HEK293 (cell line): ENCODE data around the gene DPH2.

Experiments
- CTCF ChIA-PET: fragments of 350-600 bp; formaldehyde crosslinking; extraction: SDS; loops from one replicate; lab custom pipeline; 2021; ENCODE audit warnings: antibody characterized with exemption; lab: Yijun Ruan, JAX
- POLR2A ChIA-PET: fragments of 300-600 bp; formaldehyde crosslinking; extraction: SDS; loops from one replicate; lab custom pipeline; 2020; ENCODE audit warnings: antibody characterized with exemption, inconsistent platforms; lab: Yijun Ruan, JAX
- H3K27ac ChIP-seq: fragments of 200-500 bp; sonication (Bioruptor generic); 2 replicates; pipeline ENCODE4 v1.5.1; 2014; ENCODE audit warnings: low read depth, low read length, control low read depth, inconsistent platforms; ENCODE audit errors: extremely low read depth
- H3K36me3 ChIP-seq, 2 experiments: fragments of 200-500 bp in 1 of 2; sonication (Bioruptor generic) in 1 of 2; 1 replicate in 1 of 2; 2 replicates in 1 of 2; pipeline ENCODE4 v1.5.1; 2014 to 2017; ENCODE audit warnings: inconsistent platforms in 2 of 2, low read length in 2 of 2; ENCODE audit not compliant: control insufficient read depth in 2 of 2, insufficient read depth in 1 of 2
- H3K4me1 ChIP-seq: fragments of 200-500 bp; sonication (Bioruptor generic); 2 replicates; pipeline ENCODE4 v1.5.1; 2014; ENCODE audit warnings: mild to moderate bottlenecking, low read length, inconsistent platforms; ENCODE audit not compliant: control insufficient read depth, insufficient read depth
- H3K4me3 ChIP-seq: 2 replicates; pipeline ENCODE4 v1.5.1; 2011; ENCODE audit warnings: low read depth, mild to moderate bottlenecking, control low read depth, low read length, moderate library complexity
- H3K9me3 ChIP-seq: fragments of 200-500 bp; sonication (Bioruptor generic); 2 replicates; pipeline ENCODE4 v1.5.1; 2014; ENCODE audit warnings: low read depth, low read length, inconsistent platforms; ENCODE audit not compliant: control insufficient read depth, insufficient read depth
- BCL11A ChIP-seq: fragments of 450-650 bp; formaldehyde crosslinking; IDR thresholded peaks from 2 replicates; pipeline ENCODE4 v1.5.1; 2016; ENCODE audit warnings: low read depth, missing biosample characterization, missing genetic modification characterization
- GFI1B ChIP-seq: fragments of 450-650 bp; formaldehyde crosslinking; IDR thresholded peaks from 2 replicates; pipeline ENCODE4 v1.5.1; 2016; ENCODE audit warnings: missing biosample characterization, missing genetic modification characterization
- GLI4 ChIP-seq: fragments of 450-650 bp; formaldehyde crosslinking; IDR thresholded peaks from 2 replicates; pipeline ENCODE4 v1.5.1; 2016; ENCODE audit warnings: missing biosample characterization, missing genetic modification characterization
- HOXC10 ChIP-seq: sonication (generic); formaldehyde crosslinking; IDR thresholded peaks from 2 replicates; pipeline ENCODE4 v1.8.1; 2023; ENCODE audit warnings: mild to moderate bottlenecking, missing genetic modification reagents
- MEIS1 ChIP-seq: sonication (generic); formaldehyde crosslinking; IDR thresholded peaks from 2 replicates; pipeline ENCODE4 v1.8.1; 2022; ENCODE audit warnings: missing genetic modification reagents, mild to moderate bottlenecking, borderline replicate concordance
- MZF1 ChIP-seq: fragments of 450-650 bp; formaldehyde crosslinking; IDR thresholded peaks from 2 replicates; pipeline ENCODE4 v1.5.1; 2017; ENCODE audit warnings: missing biosample characterization, missing genetic modification characterization, borderline replicate concordance
- OSR2 ChIP-seq: fragments of 450-650 bp; formaldehyde crosslinking; IDR thresholded peaks from 2 replicates; pipeline ENCODE4 v1.5.1; 2016; ENCODE audit warnings: missing biosample characterization, missing genetic modification characterization
- PBX3 ChIP-seq: sonication (generic); formaldehyde crosslinking; IDR thresholded peaks from 2 replicates; pipeline ENCODE4 v1.8.1; 2022; ENCODE audit warnings: mild to moderate bottlenecking, moderate library complexity, missing genetic modification reagents
- RBAK ChIP-seq: fragments of 450-650 bp; formaldehyde crosslinking; IDR thresholded peaks from 2 replicates; pipeline ENCODE4 v1.5.1; 2016; ENCODE audit warnings: missing biosample characterization, missing genetic modification characterization
- SALL2 ChIP-seq: fragments of 450-650 bp; formaldehyde crosslinking; IDR thresholded peaks from 2 replicates; pipeline ENCODE4 v1.5.0; 2017; ENCODE audit warnings: missing biosample characterization, mild to moderate bottlenecking, missing genetic modification characterization, borderline replicate concordance
- ZFHX2 ChIP-seq: fragments of 450-650 bp; formaldehyde crosslinking; conservative IDR thresholded peaks from 2 replicates; pipeline ENCODE4 v1.5.1; 2016; ENCODE audit warnings: missing biosample characterization, missing genetic modification characterization
- ZFP37 ChIP-seq: fragments of 450-650 bp; formaldehyde crosslinking; IDR thresholded peaks from 2 replicates; pipeline ENCODE4 v1.5.1; 2016; ENCODE audit warnings: missing biosample characterization, missing genetic modification characterization
- ZNF132 ChIP-seq: fragments of 450-650 bp; formaldehyde crosslinking; IDR thresholded peaks from 2 replicates; pipeline ENCODE4 v1.5.1; 2017; ENCODE audit warnings: missing biosample characterization, missing genetic modification characterization, borderline replicate concordance
- ZNF133 ChIP-seq: fragments of 450-650 bp; formaldehyde crosslinking; IDR thresholded peaks from 2 replicates; pipeline ENCODE4 v1.5.1; 2016; ENCODE audit warnings: missing biosample characterization, missing genetic modification characterization
- ZNF202 ChIP-seq: fragments of 450-650 bp; formaldehyde crosslinking; IDR thresholded peaks from 2 replicates; pipeline ENCODE4 v1.5.1; 2016; ENCODE audit warnings: missing biosample characterization, missing genetic modification characterization, borderline replicate concordance
- ZNF26 ChIP-seq: fragments of 450-650 bp; formaldehyde crosslinking; IDR thresholded peaks from 2 replicates; pipeline ENCODE4 v1.5.1; 2016; ENCODE audit warnings: missing biosample characterization, missing genetic modification characterization
- ZNF274 ChIP-seq, 2 experiments: fragments of 200-500 bp in 1 of 2; fragments of 450-650 bp in 1 of 2; sonication (Bioruptor generic) in 1 of 2; formaldehyde crosslinking in 1 of 2; IDR thresholded peaks; 2 replicates each; pipeline versions ENCODE4 v1.5.1 to v1.6.1; 2014 to 2016; ENCODE audit warnings: borderline replicate concordance in 1 of 2, inconsistent platforms in 1 of 2, low read length in 1 of 2, missing biosample characterization in 1 of 2, missing genetic modification characterization in 1 of 2
- ZNF280D ChIP-seq: fragments of 450-650 bp; formaldehyde crosslinking; IDR thresholded peaks from 2 replicates; pipeline ENCODE4 v1.5.1; 2016; ENCODE audit warnings: missing biosample characterization, missing genetic modification characterization
- ZNF292 ChIP-seq: fragments of 450-650 bp; formaldehyde crosslinking; IDR thresholded peaks from 2 replicates; pipeline ENCODE4 v1.5.1; 2016; ENCODE audit warnings: low read depth, missing biosample characterization, missing genetic modification characterization, borderline replicate concordance
- ZNF350 ChIP-seq: fragments of 450-650 bp; formaldehyde crosslinking; IDR thresholded peaks from 2 replicates; pipeline ENCODE4 v1.5.0; 2017; ENCODE audit warnings: missing biosample characterization, mild to moderate bottlenecking, missing genetic modification characterization
- ZNF354C ChIP-seq: fragments of 450-650 bp; formaldehyde crosslinking; IDR thresholded peaks from 2 replicates; pipeline ENCODE4 v1.5.1; 2016; ENCODE audit warnings: missing biosample characterization, missing genetic modification characterization, low read depth, borderline replicate concordance
- ZNF391 ChIP-seq: fragments of 450-650 bp; formaldehyde crosslinking; IDR thresholded peaks from 2 replicates; pipeline ENCODE4 v1.5.1; 2016; ENCODE audit warnings: low read depth, missing biosample characterization, missing genetic modification characterization, borderline replicate concordance
- ZNF416 ChIP-seq: fragments of 450-650 bp; formaldehyde crosslinking; IDR thresholded peaks from 2 replicates; pipeline ENCODE4 v1.5.1; 2016; ENCODE audit warnings: missing biosample characterization, missing genetic modification characterization
- ZNF501 ChIP-seq: fragments of 450-650 bp; formaldehyde crosslinking; IDR thresholded peaks from 2 replicates; pipeline ENCODE4 v1.5.1; 2016; ENCODE audit warnings: missing biosample characterization, missing genetic modification characterization
- ZNF558 ChIP-seq: fragments of 450-650 bp; formaldehyde crosslinking; IDR thresholded peaks from 2 replicates; pipeline ENCODE4 v1.5.1; 2016; ENCODE audit warnings: missing biosample characterization, missing genetic modification characterization
- ZNF610 ChIP-seq: fragments of 450-650 bp; formaldehyde crosslinking; IDR thresholded peaks from 2 replicates; pipeline ENCODE4 v1.5.1; 2016; ENCODE audit warnings: missing biosample characterization, missing genetic modification characterization, borderline replicate concordance
- ZNF624 ChIP-seq: fragments of 450-650 bp; formaldehyde crosslinking; IDR thresholded peaks from 2 replicates; pipeline ENCODE4 v1.5.1; 2017; ENCODE audit warnings: missing biosample characterization, missing genetic modification characterization
- ZNF707 ChIP-seq: fragments of 450-650 bp; formaldehyde crosslinking; IDR thresholded peaks from 2 replicates; pipeline ENCODE4 v1.5.1; 2016; ENCODE audit warnings: missing biosample characterization, missing genetic modification characterization
- ZSCAN18 ChIP-seq: fragments of 450-650 bp; formaldehyde crosslinking; IDR thresholded peaks from 2 replicates; pipeline ENCODE4 v1.5.1; 2016; ENCODE audit warnings: missing biosample characterization, missing genetic modification characterization

DPH2 gene

GRCh38 chr1:43962324-43962723, 7.5 kb upstream of the DPH2 start:
- H3K27ac ChIP-seq: no peak overlapping the region
- H3K4me1 ChIP-seq: no peaks in the 10 kb centered on the region
- no peak overlapping the region for H3K4me3 ChIP-seq
- no peak for TF ChIP-seq ZFP37 (tag by site-specific recombination)
- no peak for TF ChIP-seq ZNF707 (tag by site-specific recombination)
- TF ChIP-seq ZSCAN18: no peak
- no peak for TF ChIP-seq ZNF202 (tag by site-specific recombination)
- no peak for TF ChIP-seq ZNF391 (tag by site-specific recombination)
- TF ChIP-seq BCL11A (tag by site-specific recombination): no peak
- no peak for TF ChIP-seq ZNF292 (tag by site-specific recombination)
- TF ChIP-seq HOXC10 (CRISPR knock-in tag): no peak
- no peak for TF ChIP-seq ZFHX2 (tag by site-specific recombination)
- no peak for TF ChIP-seq MZF1 (tag by site-specific recombination)
- TF ChIP-seq ZNF132 (tag by site-specific recombination): no peak
- TF ChIP-seq GLI4 (tag by site-specific recombination): no peak
- no peak for TF ChIP-seq MEIS1 (CRISPR knock-in tag)
- no peak for TF ChIP-seq ZNF501
- no peak for TF ChIP-seq OSR2 (tag by site-specific recombination)
- no peak for TF ChIP-seq ZNF274 (IDR thresholded peaks at IDR 0.05; ENCODE audit: low read length)
- no peak for TF ChIP-seq ZNF274 (tag by site-specific recombination; IDR thresholded peaks at IDR 0.05; ENCODE audit: borderline replicate concordance)
- H3K36me3 ChIP-seq: peaks cover 0 to 100% of the 10 kb centered on the region in 2 experiments; a peak in 1 of 3 replicates
- POLR2A ChIA-PET: no interaction called here
- no peaks in the 10 kb centered on the region for H3K9me3 ChIP-seq
- CTCF ChIA-PET: no interaction called here

GRCh38 chr1:43963006-43963405, 6.8 kb upstream of the DPH2 start:
- TF ChIP-seq ZNF274 (IDR thresholded peaks at IDR 0.05; ENCODE audit: low read length): no peak
- no peak for TF ChIP-seq ZNF274 (tag by site-specific recombination; IDR thresholded peaks at IDR 0.05; ENCODE audit: borderline replicate concordance)
- TF ChIP-seq GFI1B (tag by site-specific recombination): no peak
- TF ChIP-seq ZNF610 (tag by site-specific recombination): no peak
- TF ChIP-seq ZNF280D (tag by site-specific recombination): no peak
- no peak for TF ChIP-seq ZNF416 (tag by site-specific recombination)
- no peak for TF ChIP-seq ZNF26 (tag by site-specific recombination)
- no peak for TF ChIP-seq ZNF354C (tag by site-specific recombination)
- no peak for TF ChIP-seq ZNF624 (tag by site-specific recombination)
- TF ChIP-seq PBX3: no peak
- no peak for TF ChIP-seq ZNF133 (tag by site-specific recombination)
- TF ChIP-seq ZNF558 (tag by site-specific recombination): no peak
- TF ChIP-seq ZNF350 (tag by site-specific recombination): no peak
- TF ChIP-seq RBAK: no peak
- no peak for TF ChIP-seq SALL2
- H3K9me3 ChIP-seq: no peaks in the 10 kb centered on the region
- POLR2A ChIA-PET: no interaction called here
- H3K36me3 ChIP-seq: peaks cover 0 to 100% of the 10 kb centered on the region in 2 experiments; a peak in 1 of 3 replicates
- no peak overlapping the region for H3K27ac ChIP-seq
- H3K4me3 ChIP-seq: no peak overlapping the region
- CTCF ChIA-PET: interaction anchor here (1.2 kb wide), 1 partner anchor 200 kb away, joined by 3 read pairs; no protein-coding TSS in a partner anchor
- no peaks in the 10 kb centered on the region for H3K4me1 ChIP-seq
